Activated effector memory CD4-positive, alpha-beta T cell treated with Interleukin-2 at 50 U/mL for 16 hours (primary cell): ENCODE results near the gene SPDYE1.
A peak's percentile ranks its signal among the peaks of the same experiment; 100 is the strongest.
"Not testable (repeated sequence)": the region's sequence is repeated elsewhere in the genome, so short reads cannot be mapped to it uniquely, and the experiment has no call there.

Experiments used
- DNase-seq: peaks from one replicate; pipeline ENCODE4 v3.0.0-alpha.2; 2020

SPDYE1 gene, protein sequence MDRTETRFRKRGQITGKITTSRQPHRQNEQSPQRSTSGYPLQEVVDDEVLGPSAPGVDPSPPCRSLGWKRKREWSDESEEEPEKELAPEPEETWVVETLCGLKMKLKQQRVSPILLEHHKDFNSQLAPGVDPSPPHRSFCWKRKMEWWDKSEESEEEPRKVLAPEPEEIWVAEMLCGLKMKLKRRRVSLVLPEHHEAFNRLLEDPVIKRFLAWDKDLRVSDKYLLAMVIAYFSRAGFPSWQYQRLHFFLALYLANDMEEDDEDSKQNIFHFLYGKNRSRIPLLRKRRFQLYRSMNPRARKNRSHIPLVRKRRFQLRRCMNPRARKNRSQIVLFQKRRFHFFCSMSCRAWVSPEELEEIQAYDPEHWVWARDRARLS

DNA sequence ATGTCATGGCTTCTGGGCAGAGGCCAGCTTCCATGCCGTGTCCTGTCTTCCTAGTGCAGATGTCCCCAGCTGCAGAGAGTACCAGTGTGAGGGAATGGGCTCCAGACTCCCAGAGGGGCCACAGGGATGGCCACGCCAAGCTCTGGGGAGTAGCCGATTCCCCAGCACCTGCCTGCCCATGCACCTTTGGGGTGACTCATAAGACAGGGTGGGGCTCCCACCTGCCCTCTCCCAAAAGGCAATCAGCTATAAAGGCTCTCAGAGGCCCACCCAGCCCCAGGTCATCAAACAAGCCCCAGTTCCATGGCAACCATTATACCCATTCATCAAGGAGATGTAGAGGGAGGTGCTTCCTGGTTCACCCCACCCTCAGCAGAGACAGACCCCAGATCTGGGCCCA, at the start of gene SPDYE1:
SPDYE1 (plus strand) TSS at position 366 of the 400 bp plus-strand sequence. CDS start 2,053 bp downstream, outside the sequence.
- DNase-seq, result not testable (repeated sequence)

DNA sequence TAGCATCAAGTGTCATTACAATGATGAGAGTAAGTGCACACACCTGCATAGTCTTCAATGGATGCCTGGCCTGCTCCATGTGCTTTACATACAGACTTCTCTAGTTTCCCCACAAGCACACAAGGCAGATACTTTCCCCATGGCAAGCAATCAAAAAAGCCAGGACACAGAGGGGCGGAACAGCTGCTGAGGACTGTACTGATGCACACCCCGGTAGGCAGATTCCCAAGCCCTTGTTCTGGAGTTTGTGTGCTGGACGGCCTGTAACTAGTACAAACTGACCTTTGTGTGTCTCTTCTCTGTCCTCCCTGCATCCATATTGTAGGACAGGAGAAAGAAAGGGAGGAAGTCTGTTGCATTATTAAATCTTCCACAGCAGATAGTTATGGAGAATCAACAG, 45.7 kb upstream of the SPDYE1 start:
- no peak for DNase-seq

DNA sequence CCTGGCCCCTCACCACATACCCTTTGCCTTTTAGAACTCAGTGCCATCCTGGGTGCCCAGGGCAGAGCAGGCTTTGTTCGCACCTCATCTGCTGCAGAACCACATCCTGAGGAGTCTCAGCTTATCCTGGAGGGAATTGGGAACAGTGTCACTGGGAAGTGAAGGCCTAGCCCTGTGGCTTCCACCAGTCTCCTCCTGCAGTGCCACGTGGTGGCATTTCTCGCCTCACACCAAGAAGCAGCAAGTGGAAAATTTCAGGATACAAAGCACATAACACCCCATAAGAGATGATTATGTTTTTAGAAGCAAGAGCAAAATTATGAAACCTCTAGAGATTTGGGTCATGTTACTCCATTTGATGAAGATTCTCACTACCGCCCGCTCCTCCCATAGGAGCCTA, 44.6 kb upstream of the SPDYE1 start:
- no peak for DNase-seq

DNA sequence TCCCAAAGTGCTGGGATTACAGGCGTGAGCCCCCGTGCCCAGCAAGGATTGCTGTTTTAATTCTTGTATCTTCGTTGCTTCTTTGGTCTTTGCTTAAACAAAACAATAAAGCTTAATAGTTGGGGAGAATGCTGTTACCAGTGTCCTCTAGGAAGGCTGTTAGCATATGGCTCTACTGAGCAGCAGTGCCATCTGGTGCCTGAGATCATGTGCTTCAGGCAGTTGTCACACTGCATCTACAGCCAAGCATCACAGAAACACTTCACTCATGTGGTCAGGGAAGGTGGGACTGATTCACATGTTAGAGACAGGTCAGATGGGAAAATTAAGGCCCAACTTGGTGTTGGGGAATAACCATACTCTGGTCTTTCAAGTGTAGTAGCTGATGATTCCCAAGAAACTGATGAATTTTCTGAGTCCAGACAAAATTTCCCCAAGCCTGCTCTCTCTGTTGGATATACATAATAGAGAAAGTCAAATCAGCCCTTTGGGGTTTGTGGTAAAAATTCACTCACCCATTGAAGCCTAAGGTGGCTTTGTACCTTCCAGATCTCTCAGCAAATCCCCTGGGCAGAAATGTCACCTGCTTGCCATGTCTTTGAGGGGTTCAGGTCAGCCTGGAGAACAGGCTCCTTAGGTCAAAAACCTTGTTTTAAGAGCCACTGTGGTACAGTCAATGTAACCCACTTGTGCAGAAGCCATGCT, 43.0 kb upstream of the SPDYE1 start:
- DNase-seq, result no peak

DNA sequence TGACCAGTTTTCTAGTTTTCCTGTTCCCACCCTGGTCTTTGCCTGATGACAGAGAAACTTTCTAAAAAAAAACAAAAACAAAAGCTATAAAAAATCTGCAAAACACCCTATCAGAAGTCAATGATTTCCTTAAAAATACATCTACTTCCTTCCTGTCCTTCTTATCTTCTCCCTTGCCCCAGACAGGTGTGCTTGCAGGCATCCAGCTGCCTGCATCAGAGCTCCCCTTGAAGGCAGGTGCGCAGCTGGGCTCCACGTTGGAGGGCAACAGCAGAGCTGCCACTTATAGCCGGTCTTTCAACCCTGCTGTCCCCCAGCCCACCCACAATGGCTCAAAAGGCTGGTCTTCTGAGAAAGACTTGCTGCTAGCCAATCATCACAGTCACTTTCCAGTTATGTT, 41.7 kb upstream of the SPDYE1 start:
- no peak for DNase-seq

DNA sequence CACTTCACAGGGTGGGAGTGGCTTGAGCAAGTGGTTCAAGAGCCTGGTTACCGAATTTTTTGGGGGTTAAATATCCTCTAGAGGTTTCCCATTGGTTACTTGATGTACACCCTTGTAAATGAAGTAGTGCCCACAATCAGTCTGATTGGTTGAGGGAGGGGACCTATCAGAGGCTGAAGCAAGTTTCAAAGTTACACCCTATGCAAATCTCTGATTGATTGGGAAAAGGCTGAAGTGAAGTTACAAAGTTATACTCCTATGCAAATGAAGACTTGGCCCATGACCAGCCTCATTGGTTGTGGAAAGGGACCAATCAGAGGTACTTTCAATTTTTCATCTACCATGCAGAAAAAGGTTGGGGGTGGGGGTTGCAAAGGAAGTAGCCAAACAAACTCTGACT, 36.8 kb upstream of the SPDYE1 start:
- no peak for DNase-seq

DNA sequence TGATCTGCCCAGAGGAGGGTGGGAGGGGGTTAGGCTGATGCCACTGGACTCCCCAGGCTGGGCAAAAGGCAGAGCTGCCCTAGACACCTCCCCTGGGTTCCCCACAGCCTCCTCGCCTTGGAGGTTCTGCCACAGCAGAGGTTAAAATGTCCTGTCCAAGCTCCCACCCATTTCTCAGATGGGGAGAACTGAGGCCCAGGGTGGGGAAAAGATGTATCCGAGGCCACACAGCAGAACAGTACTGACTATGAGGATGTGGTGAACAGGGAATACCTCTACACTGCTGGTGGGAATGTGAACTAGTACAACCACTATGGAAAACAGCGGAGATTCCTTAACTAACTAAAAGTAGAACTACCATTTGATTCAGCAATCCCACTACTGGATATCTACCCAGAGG, 31.3 kb upstream of the SPDYE1 start:
- not testable (repeated sequence) for DNase-seq

DNA sequence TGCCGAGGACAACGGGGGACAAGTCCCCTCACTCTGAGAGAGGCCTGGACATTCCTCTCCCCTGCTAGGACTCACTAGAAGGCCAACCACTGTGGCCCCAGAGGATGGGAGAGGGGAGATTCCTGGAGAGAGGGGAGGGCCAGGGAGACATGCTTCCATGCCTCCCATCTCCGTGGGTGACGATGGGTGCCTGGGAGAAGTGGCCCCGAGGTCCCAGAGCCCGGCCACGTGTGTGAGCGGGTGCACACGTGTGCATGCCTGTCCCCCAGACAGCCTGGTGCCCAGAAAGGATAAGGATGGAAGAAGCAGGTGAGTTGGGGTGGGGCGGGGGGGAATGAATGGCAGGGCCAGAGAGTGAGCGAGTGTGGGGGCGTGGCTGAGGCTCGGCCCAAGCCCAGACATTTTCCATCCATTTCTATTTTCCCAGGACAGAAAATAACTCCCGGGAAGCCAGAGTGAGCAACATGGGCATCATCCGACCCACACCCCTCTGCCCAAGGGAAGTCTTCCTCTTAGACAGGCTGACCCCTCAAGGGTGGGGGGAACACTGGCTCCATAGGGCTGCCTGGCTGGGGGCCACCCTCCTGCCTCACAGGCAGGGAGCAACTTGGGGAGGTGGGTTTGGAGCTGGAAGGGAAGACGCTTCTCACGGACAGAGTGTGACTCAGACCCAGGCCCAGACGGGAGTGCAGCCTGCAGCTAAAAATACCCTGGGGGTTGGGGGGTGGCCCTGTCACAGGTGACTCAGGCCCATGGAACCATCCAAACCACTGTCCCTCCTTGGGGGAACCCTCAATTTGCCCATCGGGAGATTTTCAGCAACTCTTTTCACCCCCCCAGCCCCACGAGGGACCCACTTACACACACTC, 29.3 kb upstream of the SPDYE1 start:
- not testable (repeated sequence) for DNase-seq

DNA sequence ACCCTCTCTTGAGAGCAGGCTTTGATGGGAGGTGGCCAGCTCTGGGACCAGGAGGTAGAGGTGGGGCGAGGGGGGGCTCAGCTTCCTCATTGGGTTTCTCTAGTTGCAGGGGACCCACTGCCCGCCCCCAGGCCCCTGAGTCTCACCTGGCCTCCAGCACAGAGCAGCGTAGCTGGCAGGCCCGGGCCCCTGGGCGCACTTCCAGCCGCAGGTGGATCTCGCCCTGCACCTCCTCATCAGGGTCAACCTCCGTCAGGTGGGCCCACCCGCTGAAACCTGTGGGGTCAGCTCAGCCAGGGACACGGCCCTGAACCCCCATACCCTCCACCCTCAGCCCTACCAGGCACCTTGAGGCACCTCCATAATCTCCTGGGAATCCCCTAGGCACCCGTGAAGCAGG, 28.1 kb upstream of the SPDYE1 start:
- DNase-seq, result not testable (repeated sequence)

DNA sequence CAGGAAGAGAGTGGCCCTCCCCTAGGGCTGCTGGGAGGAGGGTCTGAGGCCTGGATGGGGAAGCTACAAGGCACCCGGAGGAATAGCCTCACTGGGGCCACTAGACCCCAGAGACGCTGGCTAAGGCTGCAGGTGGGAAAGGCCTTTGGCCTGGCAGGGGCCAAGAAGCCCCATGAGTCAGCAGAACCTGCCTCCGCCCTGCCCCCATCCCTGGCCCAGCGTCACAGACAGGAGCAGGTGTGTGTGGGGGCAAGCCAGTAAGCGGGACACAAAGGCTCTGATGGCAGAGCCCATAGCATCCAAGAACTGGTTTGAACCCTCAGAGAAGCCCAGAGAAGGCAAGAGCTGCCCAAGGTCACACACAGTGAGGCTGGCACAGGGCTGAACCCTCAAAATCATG, 27.0 kb upstream of the SPDYE1 start:
- DNase-seq, result not testable (repeated sequence)

DNA sequence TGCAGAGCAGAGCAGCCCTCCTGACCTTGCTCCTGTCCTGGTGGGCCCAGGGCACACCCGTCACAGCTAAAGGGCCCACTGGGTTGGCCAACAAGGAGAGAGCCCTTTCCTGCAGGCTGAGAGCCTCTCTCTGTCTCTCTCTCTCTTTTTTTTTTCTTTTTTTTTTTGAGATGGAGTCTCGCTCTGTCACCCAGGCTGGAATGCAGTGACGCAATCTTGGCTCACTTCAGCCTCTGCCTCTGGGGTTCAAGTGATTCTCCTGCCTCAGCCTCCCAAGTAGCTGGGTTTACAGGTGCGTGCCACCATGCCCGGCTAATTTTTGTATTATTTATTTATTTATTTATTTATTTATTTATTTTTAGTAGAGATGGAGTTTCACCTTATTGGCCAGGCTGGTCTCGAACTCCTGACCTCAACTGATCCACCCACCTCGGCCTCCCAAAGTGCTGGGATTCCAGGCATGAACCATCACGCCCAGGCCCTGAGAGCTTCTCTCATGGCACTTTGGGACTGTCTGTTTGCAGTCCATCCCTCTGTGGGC, 23.6 kb upstream of the SPDYE1 start:
- not testable (repeated sequence) for DNase-seq

DNA sequence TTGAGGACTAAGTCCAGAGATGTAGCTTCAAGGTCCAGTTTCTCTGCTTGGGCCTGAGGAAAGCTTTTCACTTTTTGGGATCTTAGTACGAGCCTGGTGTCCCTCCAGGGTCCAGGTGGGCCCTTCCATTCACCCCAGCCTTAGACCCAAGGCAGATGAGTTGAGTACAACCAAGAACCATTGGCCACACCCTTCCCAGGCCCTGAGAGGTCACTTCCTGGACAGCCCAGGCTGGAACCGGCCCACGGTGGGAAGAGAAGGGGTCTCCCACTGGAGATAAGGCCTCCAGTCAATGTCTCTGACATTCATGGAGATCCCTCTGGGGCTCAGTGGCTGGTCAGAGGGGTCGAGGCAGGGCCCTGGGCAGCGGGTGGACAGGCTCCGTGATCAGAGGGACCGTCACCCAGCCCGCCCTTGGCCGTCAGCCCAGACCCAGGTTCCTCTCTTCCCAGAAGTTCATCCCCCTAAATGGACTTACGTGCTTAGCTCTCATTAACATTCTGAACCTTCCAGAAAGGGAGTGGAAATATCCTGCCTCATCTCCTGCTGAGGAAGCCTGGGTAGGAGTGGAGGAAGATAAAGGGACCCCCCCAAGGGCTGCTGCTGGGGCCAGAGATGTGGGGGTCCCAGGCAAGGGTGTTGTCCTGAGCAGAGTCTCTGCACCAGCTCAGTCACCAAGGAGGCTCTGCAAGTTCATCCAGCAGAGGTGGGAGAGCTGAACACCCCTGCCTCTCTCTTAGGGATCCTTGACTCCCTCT, 22.8 kb upstream of the SPDYE1 start:
- not testable (repeated sequence) for DNase-seq

DNA sequence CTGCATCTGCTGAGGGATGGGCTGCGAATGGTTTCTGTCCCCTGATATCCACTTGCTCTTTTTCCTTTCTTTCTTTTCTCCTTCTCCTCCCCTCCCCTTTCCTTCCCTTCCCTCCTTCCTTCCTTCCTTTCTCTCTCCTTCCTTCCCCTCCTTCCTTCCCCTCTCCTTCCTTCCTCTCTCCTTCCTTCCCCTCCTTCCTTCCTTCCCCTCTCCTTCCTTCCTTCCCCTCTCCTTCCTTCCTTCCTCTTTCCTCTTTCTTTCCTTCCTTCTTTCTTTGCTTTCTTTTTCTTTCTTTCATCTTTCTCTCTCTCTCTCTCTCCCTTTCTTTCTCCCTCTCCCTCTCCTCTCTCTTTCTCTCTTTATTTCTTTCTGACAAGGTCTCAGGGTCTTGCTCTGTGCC, 20.2 kb upstream of the SPDYE1 start:
- DNase-seq, result no peak

DNA sequence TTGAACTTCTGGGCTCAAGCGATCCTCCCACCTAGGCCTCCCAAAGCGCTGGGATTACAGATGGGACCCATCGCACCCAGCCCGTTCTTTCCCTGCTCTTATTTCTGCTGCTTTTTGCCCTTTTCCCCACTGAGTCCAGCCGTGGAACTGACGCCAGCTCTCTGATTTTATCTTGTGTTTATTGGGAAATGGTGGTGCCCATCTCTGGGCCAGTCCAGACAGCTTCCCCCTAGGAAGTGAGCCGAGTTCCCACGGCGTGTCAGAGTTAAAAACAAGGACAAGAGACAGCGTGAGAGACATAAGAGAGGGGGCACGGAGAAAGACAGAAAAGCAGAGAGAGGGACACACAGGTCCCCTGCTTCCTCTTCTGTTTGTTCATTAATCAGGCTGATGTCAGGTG, 19.6 kb upstream of the SPDYE1 start:
- DNase-seq, result not testable (repeated sequence)

DNA sequence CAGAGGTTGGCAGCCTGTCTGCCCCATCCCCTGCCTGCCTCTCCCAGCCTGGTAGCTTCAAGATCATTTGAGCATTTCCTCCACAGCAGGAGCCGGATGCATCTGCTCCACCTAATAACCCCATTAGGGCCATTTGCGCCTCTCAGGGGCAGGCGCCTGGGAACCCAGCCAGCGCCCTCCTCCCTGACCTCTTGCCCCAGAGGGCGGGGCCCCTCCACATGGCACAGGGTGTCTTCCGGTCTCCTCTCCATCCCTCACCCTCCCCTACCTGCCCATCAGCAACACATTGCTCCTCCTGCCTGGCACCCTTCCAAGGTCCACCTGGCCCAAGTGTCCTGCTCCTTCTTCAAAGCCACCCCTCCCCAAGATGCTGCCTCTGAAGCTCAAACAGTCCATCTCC, 14.8 kb upstream of the SPDYE1 start:
- not testable (repeated sequence) for DNase-seq

DNA sequence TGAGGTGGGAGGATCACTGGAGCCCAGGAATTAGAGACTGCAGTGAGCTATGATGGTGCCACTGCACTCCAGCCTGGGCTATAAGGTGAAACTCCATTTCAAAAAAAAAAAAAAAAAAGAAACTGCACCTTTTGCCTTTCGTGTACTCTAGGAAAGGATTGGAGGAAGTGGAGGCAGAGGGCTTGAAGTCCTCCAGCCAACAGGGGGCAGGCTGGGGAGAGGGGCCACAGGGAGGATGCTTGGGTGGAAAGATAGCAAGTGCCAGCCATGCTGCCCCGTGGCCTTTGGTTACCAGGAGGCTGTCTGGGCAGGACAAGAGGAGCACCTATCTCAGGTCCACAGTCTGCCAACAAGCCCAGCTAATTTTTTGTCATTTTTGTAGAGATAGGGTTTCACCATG, 14.0 kb upstream of the SPDYE1 start:
- DNase-seq, result not testable (repeated sequence)

DNA sequence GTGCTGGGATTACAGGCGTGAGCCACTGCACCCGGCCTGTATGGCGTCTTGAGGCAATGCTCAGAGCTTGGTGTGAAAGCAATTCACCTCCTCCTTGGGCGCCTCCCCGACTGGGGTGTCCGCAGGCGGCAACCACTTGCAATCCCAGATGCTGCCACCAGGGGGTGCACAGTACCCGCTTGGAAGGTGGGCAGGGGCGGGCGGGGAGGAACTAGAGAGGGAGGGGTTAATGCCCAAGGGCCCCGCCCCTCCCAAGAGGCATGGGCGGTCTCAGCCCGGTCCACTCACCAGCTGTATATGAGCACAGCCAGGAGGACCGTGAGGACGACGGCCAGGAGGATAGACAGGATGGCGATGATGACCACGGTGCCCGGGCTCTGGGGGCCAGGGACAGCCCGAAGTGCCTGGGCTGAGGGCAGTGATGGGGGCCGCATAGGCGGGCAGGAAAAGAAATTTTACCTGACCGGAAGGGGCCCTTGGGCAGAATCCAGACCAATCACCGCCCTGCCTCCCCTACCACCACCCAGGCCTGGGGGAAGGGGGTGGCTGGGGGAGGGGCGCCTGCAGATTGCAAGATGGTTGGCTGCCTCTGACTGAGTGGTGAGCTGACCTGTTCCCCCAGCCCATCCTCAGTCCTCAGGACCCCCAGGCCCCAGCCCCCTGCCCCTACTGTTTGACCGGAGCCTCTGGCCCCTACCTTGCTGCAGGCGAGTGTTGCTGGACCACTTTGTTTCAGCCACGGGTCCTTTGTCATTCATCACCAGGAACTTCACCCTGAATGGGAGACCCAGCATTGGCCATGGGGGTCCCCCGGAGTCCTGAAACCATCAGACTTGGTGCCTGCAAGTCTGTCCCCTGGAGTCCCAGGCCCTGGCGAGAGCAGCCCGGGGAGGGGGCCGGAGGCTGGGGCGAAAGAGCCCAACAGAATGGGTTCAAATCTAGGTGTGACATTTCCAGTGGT, 11.5 kb upstream of the SPDYE1 start:
- peak; percentile 73 for DNase-seq

DNA sequence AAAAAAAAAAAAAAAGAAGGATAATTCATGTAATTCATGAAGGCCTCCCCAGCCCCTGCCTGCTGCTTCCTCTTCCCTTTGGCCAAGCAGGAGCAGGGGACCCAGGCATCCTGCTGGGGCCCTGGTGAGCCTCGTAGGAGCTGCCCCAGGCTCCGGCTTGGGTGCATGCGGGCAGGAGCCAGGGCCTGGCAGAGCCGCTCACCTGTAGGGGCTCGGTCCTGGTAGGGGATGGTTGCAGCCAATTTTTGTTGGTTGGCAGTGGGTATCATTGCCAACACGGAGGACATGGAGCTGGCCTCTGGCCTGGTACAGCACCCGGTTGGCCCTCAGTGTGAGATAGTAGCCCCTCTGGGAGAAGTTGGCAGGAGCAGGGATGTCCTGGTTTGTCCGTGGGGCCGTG, 10.2 kb upstream of the SPDYE1 start:
- DNase-seq, result not testable (repeated sequence)

DNA sequence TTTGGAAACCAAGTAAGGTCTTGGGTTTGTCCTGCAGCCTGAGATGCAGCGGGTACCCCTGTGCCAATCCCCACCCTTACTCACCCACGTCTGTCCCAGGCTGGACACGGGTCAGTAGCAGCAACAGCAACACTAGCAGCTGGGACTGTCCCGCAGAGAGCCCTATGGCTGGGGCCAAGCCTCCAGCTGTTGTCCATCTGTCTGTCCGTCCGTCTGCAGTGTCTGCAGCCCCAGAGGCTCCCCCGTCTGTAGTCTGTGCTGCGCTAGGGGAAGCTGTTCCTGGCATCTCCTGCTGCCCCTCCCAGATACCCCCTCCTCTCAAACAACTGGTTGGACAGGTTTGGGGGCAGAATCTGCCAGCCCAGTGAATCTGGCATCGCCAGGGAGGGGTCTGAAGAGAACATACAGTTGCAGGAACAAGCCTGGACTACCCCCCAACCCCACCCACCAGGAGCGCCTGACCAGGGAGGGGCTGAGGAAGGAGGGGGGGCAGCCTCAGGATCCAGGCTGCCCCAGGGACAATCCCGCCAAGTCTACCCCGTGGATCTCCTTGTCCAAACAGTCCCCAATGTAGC, 7.6 kb upstream of the SPDYE1 start:
- not testable (repeated sequence) for DNase-seq

DNA sequence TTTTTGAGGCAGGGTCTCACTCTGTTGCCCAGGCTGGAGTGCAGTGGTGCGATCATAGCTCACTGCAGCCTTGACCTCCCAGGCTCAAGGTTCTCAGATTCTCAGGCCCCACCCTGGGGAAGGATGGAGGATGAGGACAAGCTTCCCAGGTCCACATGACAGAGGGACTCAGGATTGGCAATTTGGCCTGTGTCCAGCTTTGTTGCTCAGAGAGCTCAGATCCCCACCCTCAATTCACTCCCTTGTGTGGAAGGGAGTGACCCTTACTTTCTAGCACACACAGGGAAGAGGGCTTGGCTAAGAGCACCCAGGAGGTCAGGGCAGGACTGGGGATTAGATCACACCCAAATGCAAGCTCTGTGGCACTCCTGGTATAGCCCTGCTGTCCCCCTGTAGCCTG, 6.9 kb upstream of the SPDYE1 start:
- DNase-seq, result not testable (repeated sequence)

DNA sequence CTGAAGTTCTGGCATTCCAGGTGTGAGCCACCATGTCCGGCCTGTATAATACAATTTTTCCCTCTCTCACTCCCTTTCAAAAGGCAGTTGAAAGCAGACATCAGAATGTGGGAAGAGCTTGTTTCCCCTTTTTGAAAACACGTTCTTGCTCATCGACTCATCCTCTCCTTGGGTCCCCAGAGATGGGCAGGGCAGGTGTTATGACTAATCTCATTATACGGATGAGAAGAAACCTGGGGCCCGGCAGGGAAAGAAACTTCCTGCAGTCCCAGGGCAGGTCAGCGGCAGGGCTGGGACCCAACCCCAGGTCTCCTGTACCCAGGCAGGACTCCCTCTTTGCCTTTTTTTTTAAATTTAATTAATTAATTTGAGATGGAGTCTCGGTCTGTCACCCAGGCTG, 4.8 kb upstream of the SPDYE1 start:
- DNase-seq, result not testable (repeated sequence)
